HepG2 (cell line): ENCODE results near the gene HEYL. TPM values are rescaled to one million over a fixed set of nuclear protein-coding genes. Genes with fewer than 3 reads are reported as not detected.

Experiments used
- ATAC-seq: fragments of 200-7000 bp; cut with Tn5 transposase; 3 replicates; pipeline ENCODE4 v1.9.1; 2020; ENCODE audit warnings: mild to moderate bottlenecking, moderate library complexity
- BruUV-seq: library from RNA; stranded (reverse); fragments of 400-500 nt; replicated peaks from 2 replicates; lab custom pipeline; 2021; lab: Mats Ljungman, UMichigan
- CTCF ChIA-PET: fragments of 300-600 bp; formaldehyde crosslinking; extraction: SDS; loops from one replicate; lab custom pipeline; 2021; ENCODE audit warnings: low total read pairs, inconsistent platforms, low intra/inter-chr PET ratio; lab: Yijun Ruan, JAX
- POLR2A ChIA-PET: fragments of 350-600 bp; sonication (Branson Sonifier 250); formaldehyde crosslinking; loops from one replicate; lab custom pipeline; 2020; ENCODE audit warnings: antibody characterized with exemption, inconsistent platforms; lab: Yijun Ruan, JAX
- DNase-seq: peaks from one replicate; pipeline ENCODE4 v3.0.0-alpha.2; 2015; ENCODE audit warnings: low spot score
- FAIRE-seq: peaks from 3 replicates; lab custom pipeline; 2011; peaks lifted over from hg19 to GRCh38; lab: Jason Lieb, UNC
- H2AFZ ChIP-seq: one replicate; pipeline ENCODE4 v1.6.1; 2011; ENCODE audit warnings: low read length, inconsistent platforms
- H3K27ac ChIP-seq: fragments of 300-600 bp; 3 replicates; pipeline ENCODE4 v1.8.0; 2011; ENCODE audit warnings: mixed run types, mild to moderate bottlenecking, mixed read lengths, low read length, inconsistent platforms; ENCODE audit not compliant: insufficient read depth; ENCODE audit errors: extremely low read length
- H3K27me3 ChIP-seq, 2 experiments: fragments of 200-600 bp in 1 of 2; 2 replicates in 1 of 2; 3 replicates in 1 of 2; pipeline versions ENCODE4 v1.6.0 to v1.8.0; 2011; ENCODE audit warnings: low read length in 2 of 2, mild to moderate bottlenecking in 2 of 2, moderate library complexity in 2 of 2, inconsistent platforms in 1 of 2; ENCODE audit not compliant: insufficient read depth in 2 of 2, control insufficient read depth in 1 of 2
- H3K36me3 ChIP-seq, 2 experiments: fragments of 200-600 bp in 1 of 2; replicated peaks in 1 of 2; 2 replicates in 1 of 2; 3 replicates in 1 of 2; pipeline versions ENCODE4 v1.5.1 to v1.8.0; 2011; ENCODE audit warnings: low read length in 2 of 2, inconsistent platforms in 1 of 2; ENCODE audit not compliant: insufficient read depth in 2 of 2, control insufficient read depth in 1 of 2
- H3K4me1 ChIP-seq: 2 replicates; pipeline ENCODE4 v1.5.1; 2012; ENCODE audit warnings: low read length, inconsistent platforms; ENCODE audit not compliant: insufficient read depth
- H3K4me2 ChIP-seq: 2 replicates; pipeline ENCODE4 v1.6.0; 2011; ENCODE audit warnings: low read depth, low read length, inconsistent platforms
- H3K4me3 ChIP-seq, 3 experiments: fragments of 200-600 bp in 1 of 3; sonication (generic), shearing (Covaris generic) in 1 of 3; replicated peaks in 1 of 3; 2 replicates each; pipeline ENCODE4 v1.5.1; 2011 to 2016; ENCODE audit warnings: low read length in 3 of 3, inconsistent platforms in 2 of 3, low read depth in 2 of 3, mild to moderate bottlenecking in 2 of 3, control low read depth in 1 of 3, mixed read lengths in 1 of 3; ENCODE audit not compliant: insufficient read depth in 1 of 3
- H3K79me2 ChIP-seq: one replicate; pipeline ENCODE4 v1.6.1; 2011; ENCODE audit warnings: low read length, inconsistent platforms; ENCODE audit not compliant: insufficient read depth
- H3K9ac ChIP-seq: 2 replicates; pipeline ENCODE4 v1.6.0; 2011; ENCODE audit warnings: mild to moderate bottlenecking, low read depth, low read length, inconsistent platforms; ENCODE audit not compliant: insufficient read depth
- H3K9me3 ChIP-seq: 2 replicates; pipeline ENCODE4 v1.5.1; 2012; ENCODE audit warnings: mild to moderate bottlenecking, low read length
- H4K20me1 ChIP-seq: 2 replicates; pipeline ENCODE4 v1.6.0; 2011; ENCODE audit warnings: inconsistent platforms, mild to moderate bottlenecking, low read length, moderate library complexity; ENCODE audit not compliant: insufficient read depth
- HINFP ChIP-seq: sonication (generic); formaldehyde crosslinking; IDR thresholded peaks from 2 replicates; pipeline ENCODE4 v1.4.0; 2020; ENCODE audit warnings: low read depth, mild to moderate bottlenecking, missing genetic modification reagents
- LCORL ChIP-seq, 2 experiments: fragments of 450-650 bp in 1 of 2; sonication (generic) in 1 of 2; formaldehyde crosslinking in 1 of 2; IDR thresholded peaks; 2 replicates each; pipeline versions ENCODE4 v1.5.0 to v1.6.1; 2017 to 2020; ENCODE audit warnings: antibody characterized with exemption in 1 of 2, missing genetic modification reagents in 1 of 2
- MAF1 ChIP-seq: sonication (generic); formaldehyde crosslinking; IDR thresholded peaks from 2 replicates; pipeline ENCODE4 v1.5.0; 2020; ENCODE audit warnings: missing genetic modification reagents, borderline replicate concordance
- MYPOP ChIP-seq: sonication (generic); formaldehyde crosslinking; IDR thresholded peaks from 2 replicates; pipeline ENCODE4 v1.8.1; 2023; ENCODE audit warnings: mild to moderate bottlenecking, moderate library complexity, missing genetic modification reagents
- NR2F1 ChIP-seq, 2 experiments: fragments of 450-650 bp in 1 of 2; formaldehyde crosslinking in 1 of 2; IDR thresholded peaks; 2 replicates each; pipeline versions ENCODE4 v1.5.0 to v1.6.1; 2016 to 2020; ENCODE audit warnings: mild to moderate bottlenecking in 1 of 2, missing compliant biosample characterization in 1 of 2, missing genetic modification reagents in 1 of 2, moderate library complexity in 1 of 2
- SALL2 ChIP-seq: sonication (generic); formaldehyde crosslinking; IDR thresholded peaks from 2 replicates; pipeline ENCODE4 v1.8.1; 2023; ENCODE audit warnings: mild to moderate bottlenecking, missing genetic modification reagents, inconsistent platforms
- TFE3 ChIP-seq: IDR thresholded peaks from 2 replicates; pipeline ENCODE4 v1.6.1; 2016
- ZFP36L2 ChIP-seq: sonication (generic); formaldehyde crosslinking; IDR thresholded peaks from 2 replicates; pipeline ENCODE4 v1.4.0; 2020; ENCODE audit warnings: missing genetic modification reagents
- ZNF446 ChIP-seq: sonication (generic); formaldehyde crosslinking; IDR thresholded peaks from 2 replicates; pipeline ENCODE4 v1.5.0; 2020; ENCODE audit warnings: mild to moderate bottlenecking, missing genetic modification reagents
- ZNF746 ChIP-seq: sonication (generic); formaldehyde crosslinking; IDR thresholded peaks from 2 replicates; pipeline ENCODE4 v1.8.0; 2022; ENCODE audit warnings: mild to moderate bottlenecking, missing genetic modification reagents
- WGBS: methylation state at CpG from one replicate; pipeline ENCODE4 v1.1.6; 2017; ENCODE audit warnings: low lambda C conversion rate; 5-methylcytosine and 5-hydroxymethylcytosine counted together
- in situ Hi-C: cut with HindIII; loops from 2 replicates; pipeline ENCODE4 v1.10.0; 2017; ENCODE audit warnings: low pct_unique_long_range_greater_than_20kb; ENCODE audit not compliant: extremely low pct_ligation_motif_present
- intact Hi-C: fragments of 100-400 bp; cut with micrococcal nuclease; formaldehyde crosslinking; loops from one replicate; pipeline ENCODE4 v1.10.0; 2022; ENCODE audit not compliant: unreplicated experiment
- polyA plus RNA-seq, 8 experiments: library from polyadenylated mRNA; depleted of rRNA in 3 of 8; stranded (reverse) in 7 of 8; unstranded in 1 of 8; fragments of >200 nt; fragmentation: Illumina TruSeq in 4 of 8; extraction: Trizol in 4 of 8; gene quantifications; 2 replicates each; pipeline versions ENCODE4 v1.2.1 to v1.2.3, GENCODE V29; 2011 to 2016; ENCODE audit warnings: low read depth in 4 of 8, missing spikeins in 1 of 8, mixed read lengths in 1 of 8; ENCODE audit not compliant: insufficient read depth in 1 of 8
- total RNA-seq, 5 experiments: library from RNA; depleted of rRNA; stranded (reverse); fragments of >200 nt; fragmentation: Illumina TruSeq; extraction: Trizol; gene quantifications; 2 replicates each; pipeline ENCODE4 v1.2.3, GENCODE V29; 2016; ENCODE audit warnings: low read depth in 1 of 5

HEYL gene
- total and polyA plus RNA-seq, 2 of the 13 experiments (the other 11 are each of a cell fraction or from before 2014, with no cell fraction given): 0.03 to 0.04 TPM

- TF ChIP-seq HINFP (CRISPR knock-in tag) (no peak), ZNF446 (CRISPR knock-in tag) (no peak)
Measured at GRCh38 chr1:39623053-39623452, 16.4 kb downstream of the HEYL start (continued).

- Histone ChIP-seq H3K79me2 (no peaks in the 10 kb centered on the region), H3K27me3 (peaks cover 7 to 33% of the 10 kb centered on the region in 2 experiments; a peak in 4 of 5 replicates), H3K9ac (no peak overlapping the region), H4K20me1 (no peaks in the 10 kb centered on the region), H3K4me3 (no peak overlapping the region), H3K27ac (no peak overlapping the region), H3K4me2 (no peak overlapping the region), H2AFZ (no peak overlapping the region)
- in situ Hi-C loops (no loop called here), intact Hi-C loops (no loop called here)
- BruUV-seq: no TSS peak
- no peak for ATAC-seq
- DNase-seq: no peak
- TF ChIP-seq NR2F1 (CRISPR knock-in tag; IDR thresholded peaks at IDR 0.05): no peak
- no peak for TF ChIP-seq ZNF746 (CRISPR knock-in tag)
- TF ChIP-seq MYPOP (CRISPR knock-in tag): no peak
- TF ChIP-seq SALL2: no peak
- no peak for TF ChIP-seq ZFP36L2 (CRISPR knock-in tag)
- no peak for TF ChIP-seq MAF1
- TF ChIP-seq LCORL (IDR thresholded peaks at IDR 0.05): no peak
- no peak for TF ChIP-seq LCORL (CRISPR knock-in tag; IDR thresholded peaks at IDR 0.05)
- TF ChIP-seq TFE3 (CRISPR knock-in tag): no peak
- TF ChIP-seq, all 625 proteins: peak for 0
- no peak for FAIRE-seq
- H3K4me1 ChIP-seq: no peaks in the 10 kb centered on the region
- no peaks in the 10 kb centered on the region for H3K36me3 ChIP-seq
- POLR2A ChIA-PET: no interaction called here
- no peaks in the 10 kb centered on the region for H3K9me3 ChIP-seq
- 31% methylated on average over 3 of the region's 3 CpGs for WGBS
- CTCF ChIA-PET: no interaction called here
Measured at GRCh38 chr1:39622427-39622826, 17.0 kb downstream of the HEYL start.
